ENCODE results near the gene ROR1.

The ROR1 gene

GRCh38 chr1:64187646-64188045 is 413.8 kb downstream of the ROR1 start:
- Histone ChIP-seq H3K9me3 (ENCODE audit: control insufficient read depth, insufficient read depth, low read depth, low read length) (no peaks in the 10 kb centered on the region), H3K27ac (ENCODE audit: extremely low read depth, low read depth, low read length) (no peak overlapping the region), H3K36me3 (ENCODE audit: control insufficient read depth in 2 of 2, insufficient read depth in 1 of 2, low read length in 2 of 2) (no peaks in the 10 kb centered on the region), H3K4me3 (ENCODE audit: low read depth, low read length) (no peak overlapping the region), H3K4me1 (ENCODE audit: control insufficient read depth, insufficient read depth, low read length) (peaks cover 9% of the 10 kb centered on the region)
- TF ChIP-seq ZNF610 (tag by site-specific recombination; IDR thresholded peaks at IDR 0.05; ENCODE audit: borderline replicate concordance) (no peak), ZNF660 (tag by site-specific recombination; IDR thresholded peaks at IDR 0.05) (no peak), ZNF146 (tag by site-specific recombination; IDR thresholded peaks at IDR 0.05) (no peak), ZNF211 (tag by site-specific recombination; IDR thresholded peaks at IDR 0.05; ENCODE audit: low read depth) (no peak)
- ChIA-PET POLR2A (no interaction called here), CTCF (no interaction called here)

- ChIA-PET CTCF (no interaction called here), POLR2A (no interaction called here)
- Histone ChIP-seq H3K27ac (ENCODE audit: extremely low read depth, low read depth, low read length) (no peak overlapping the region), H3K4me3 (ENCODE audit: low read depth, low read length) (no peak overlapping the region), H3K4me1 (ENCODE audit: control insufficient read depth, insufficient read depth, low read length) (no peaks in the 10 kb centered on the region), H3K9me3 (ENCODE audit: control insufficient read depth, insufficient read depth, low read depth, low read length) (no peaks in the 10 kb centered on the region), H3K36me3 (ENCODE audit: control insufficient read depth in 2 of 2, insufficient read depth in 1 of 2, low read length in 2 of 2) (no peaks in the 10 kb centered on the region)
- no peak for TF ChIP-seq GLIS2 (tag by site-specific recombination; IDR thresholded peaks at IDR 0.05)
- no peak for TF ChIP-seq ZNF157 (tag by site-specific recombination; IDR thresholded peaks at IDR 0.05)
- no peak for TF ChIP-seq ZNF549 (tag by site-specific recombination; IDR thresholded peaks at IDR 0.05)
- TF ChIP-seq ZNF16 (tag by site-specific recombination; IDR thresholded peaks at IDR 0.05; ENCODE audit: low read depth) = no peak
- no peak for TF ChIP-seq ZSCAN18 (tag by site-specific recombination; IDR thresholded peaks at IDR 0.05)
- peak; percentile 36; the same call in 1 of the 2 replicates for TF ChIP-seq ZNF585B (tag by site-specific recombination; IDR thresholded peaks at IDR 0.05)
- no peak for TF ChIP-seq ZBTB7A (tag by site-specific recombination; IDR thresholded peaks at IDR 0.05; ENCODE audit: low read depth)
- TF ChIP-seq ZNF791 (tag by site-specific recombination; IDR thresholded peaks at IDR 0.05) = no peak
- no peak for TF ChIP-seq ZSCAN4 (tag by site-specific recombination; IDR thresholded peaks at IDR 0.05)
- no peak for TF ChIP-seq ZNF398 (tag by site-specific recombination; IDR thresholded peaks at IDR 0.05)
- TF ChIP-seq KLF17 (tag by site-specific recombination; IDR thresholded peaks at IDR 0.05) = no peak
- peak; percentile 85; the same call in 1 of the 2 replicates for TF ChIP-seq TRIM28 (IDR thresholded peaks at IDR 0.05; ENCODE audit: borderline replicate concordance, low read length)
- TF ChIP-seq ZBTB17 (tag by site-specific recombination; IDR thresholded peaks at IDR 0.05) = no peak
- no peak for TF ChIP-seq SCRT1 (tag by site-specific recombination; IDR thresholded peaks at IDR 0.05; ENCODE audit: borderline replicate concordance)
- no peak for TF ChIP-seq AEBP2 (tag by site-specific recombination; IDR thresholded peaks at IDR 0.05; ENCODE audit: borderline replicate concordance)
- TF ChIP-seq SETDB1 (IDR thresholded peaks at IDR 0.05; ENCODE audit: insufficient read length, low read length) = peak; percentile 68
- TF ChIP-seq ZNF311 (tag by site-specific recombination; IDR thresholded peaks at IDR 0.05; ENCODE audit: borderline replicate concordance) = no peak
- no peak for TF ChIP-seq ZNF488 (tag by site-specific recombination; IDR thresholded peaks at IDR 0.05)
- no peak for TF ChIP-seq ZNF350 (tag by site-specific recombination; IDR thresholded peaks at IDR 0.05)
- no peak for TF ChIP-seq ZNF202 (tag by site-specific recombination; IDR thresholded peaks at IDR 0.05; ENCODE audit: borderline replicate concordance)
- TF ChIP-seq ZNF140 (tag by site-specific recombination; IDR thresholded peaks at IDR 0.05) = no peak
- TF ChIP-seq ZNF544 (tag by site-specific recombination; IDR thresholded peaks at IDR 0.05) = no peak
- TF ChIP-seq ZNF138 (tag by site-specific recombination; IDR thresholded peaks at IDR 0.05; ENCODE audit: borderline replicate concordance) = no peak
- TF ChIP-seq ZNF521 (tag by site-specific recombination; IDR thresholded peaks at IDR 0.05) = no peak
Measured at GRCh38 chr1:64192290-64192689, 418.5 kb downstream of the ROR1 start.

Measured in HEK293 (cell line).